Activated T-helper 1 cell treated with Interleukin-2 at 50 U/mL for 16 hours (primary cell): Measurements from ENCODE around the gene ZYG11B.
"Not testable (repeated sequence)": the region's sequence is repeated elsewhere in the genome, so short reads cannot be mapped to it uniquely, and the experiment has no call there.

Experiments
- DNase-seq: peaks from one replicate; pipeline ENCODE4 v3.0.0-alpha.2; 2020; ENCODE audit warnings: low read depth

Gene ZYG11B

DNA sequence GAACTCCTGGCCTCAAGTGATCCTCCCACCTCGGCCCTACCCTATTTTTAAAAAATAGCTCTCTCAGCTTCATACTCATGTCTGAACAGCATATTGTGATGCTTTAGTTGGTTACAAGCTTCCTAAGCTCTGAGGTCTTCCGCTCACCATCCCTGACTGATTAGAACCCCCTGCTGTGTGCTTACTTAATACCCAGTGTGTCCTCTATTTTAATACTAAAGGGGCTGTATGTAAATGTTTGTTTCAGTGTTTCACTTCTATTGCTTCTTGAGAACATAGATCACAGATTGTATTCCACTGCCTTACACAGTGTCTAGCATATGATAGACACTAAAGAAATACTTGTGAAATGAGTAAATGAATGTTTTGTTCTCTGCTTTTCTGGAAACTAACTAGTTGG, 29.8 kb downstream of the ZYG11B start:
- DNase-seq: no peak

DNA sequence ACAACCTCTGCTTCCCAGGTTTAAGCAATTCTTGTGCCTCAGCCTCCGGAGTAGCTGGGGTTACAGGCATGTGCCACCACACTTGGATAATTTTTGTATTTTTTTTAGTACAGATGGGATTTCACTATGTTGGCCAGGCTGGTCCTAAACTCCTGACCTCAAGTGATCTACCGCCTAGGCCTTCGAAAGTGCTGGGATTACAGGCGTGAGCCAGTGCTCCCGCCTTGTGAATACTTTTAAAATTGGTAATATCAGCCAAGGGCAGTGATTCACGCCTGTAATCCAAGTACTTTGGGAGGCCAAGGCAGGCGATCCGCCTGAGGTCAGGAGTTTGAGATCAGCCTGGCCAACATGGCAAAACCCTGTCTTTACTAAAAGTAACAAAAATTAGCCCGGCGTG, 33.7 kb downstream of the ZYG11B start:
- DNase-seq: no peak

DNA sequence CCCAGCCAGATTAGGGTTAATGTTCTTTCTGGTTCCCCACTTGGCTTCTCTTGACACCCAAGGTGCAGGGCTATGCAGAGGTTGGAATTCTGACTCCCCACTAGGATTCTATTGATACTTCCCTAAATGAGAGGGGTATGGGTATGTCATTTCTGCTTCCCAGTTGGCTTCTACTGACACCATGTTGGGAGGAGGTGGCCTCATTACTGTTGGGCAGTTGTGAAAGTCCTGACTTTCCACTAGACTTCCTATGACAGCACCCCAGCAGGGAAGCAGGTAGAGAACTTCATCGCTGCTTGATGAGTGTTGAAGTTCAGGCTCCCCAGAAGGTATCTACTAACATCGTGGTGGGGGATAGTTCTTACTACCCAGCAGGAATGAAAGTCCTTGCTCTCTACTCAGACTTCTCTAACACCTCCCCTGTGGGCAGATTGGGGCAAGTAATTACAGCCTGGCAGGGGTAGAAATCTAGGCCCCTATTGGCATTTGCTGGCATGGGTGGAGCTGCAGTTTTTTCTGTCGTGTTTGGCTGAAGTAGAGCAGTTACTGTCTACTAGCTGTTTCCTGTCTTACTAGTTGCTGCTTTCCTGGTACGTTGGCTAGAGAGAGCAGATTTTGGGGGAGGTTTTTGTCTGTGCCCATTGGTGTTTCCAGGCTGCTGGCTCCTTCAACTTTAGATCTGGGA, 41.5 kb downstream of the ZYG11B start:
- DNase-seq: no peak

DNA sequence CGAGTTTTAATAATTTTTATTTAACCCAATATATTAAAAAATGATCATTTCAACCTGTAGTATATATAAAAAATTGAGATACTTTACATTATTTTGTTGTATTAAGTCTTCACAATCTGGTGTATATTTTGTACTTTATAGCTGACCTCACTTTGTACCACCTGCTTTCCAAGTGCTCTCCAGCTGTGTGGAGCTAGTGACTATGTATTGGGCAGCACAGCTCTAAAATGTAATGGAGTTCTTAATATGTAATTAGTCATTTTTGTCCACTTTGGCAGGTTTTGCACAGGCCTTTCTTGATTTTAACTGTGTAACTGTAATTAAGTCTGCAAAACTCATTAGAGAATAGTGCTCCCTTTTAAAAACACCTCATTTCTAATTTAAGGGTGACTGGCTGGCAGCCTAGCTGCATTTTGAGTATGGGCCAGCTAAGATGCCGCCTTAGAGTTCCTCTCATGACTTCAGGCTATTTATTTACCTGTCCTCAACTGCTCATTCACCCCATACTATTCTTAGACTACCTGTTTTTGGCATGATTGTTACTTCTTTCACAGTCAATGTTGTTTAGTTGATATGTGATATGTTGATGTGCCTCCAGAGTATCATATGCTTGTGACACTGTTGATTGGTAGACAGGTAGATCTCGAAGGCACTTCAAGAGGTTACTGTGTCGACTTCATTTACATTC, 43.2 kb downstream of the ZYG11B start:
- DNase-seq: no peak

DNA sequence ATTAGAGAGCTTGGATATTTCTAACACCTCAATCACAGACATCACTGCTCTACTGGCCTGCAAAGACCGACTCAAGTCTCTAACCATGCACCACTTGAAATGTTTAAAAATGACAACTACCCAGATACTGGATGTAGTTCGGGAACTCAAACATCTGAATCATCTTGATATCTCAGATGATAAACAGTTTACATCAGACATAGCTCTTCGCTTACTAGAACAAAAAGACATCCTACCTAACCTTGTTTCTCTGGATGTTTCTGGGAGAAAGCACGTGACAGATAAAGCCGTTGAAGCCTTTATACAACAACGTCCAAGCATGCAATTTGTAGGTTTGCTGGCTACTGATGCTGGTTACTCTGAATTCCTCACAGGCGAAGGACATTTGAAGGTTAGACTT, 45.1 kb downstream of the ZYG11B start:
- DNase-seq: no peak

DNA sequence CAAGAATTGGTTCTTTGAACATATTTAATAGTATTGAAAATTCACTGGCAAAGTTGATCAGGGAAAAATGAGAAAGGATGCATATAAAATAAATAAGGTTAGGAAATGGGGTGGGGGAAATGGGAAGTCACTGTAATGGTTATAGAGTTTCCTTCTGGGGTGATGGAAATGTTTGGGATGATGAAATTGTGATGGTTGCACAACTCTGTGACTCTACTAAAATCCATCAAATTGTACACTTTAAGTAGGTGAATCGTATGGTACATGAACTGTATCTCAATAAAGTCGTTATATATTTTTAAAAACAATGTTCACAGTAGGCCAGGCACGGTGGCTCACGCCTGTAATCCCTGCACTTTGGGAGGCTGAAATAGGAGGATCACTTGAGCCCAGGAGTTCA, 59.9 kb downstream of the ZYG11B start:
- no peak for DNase-seq

DNA sequence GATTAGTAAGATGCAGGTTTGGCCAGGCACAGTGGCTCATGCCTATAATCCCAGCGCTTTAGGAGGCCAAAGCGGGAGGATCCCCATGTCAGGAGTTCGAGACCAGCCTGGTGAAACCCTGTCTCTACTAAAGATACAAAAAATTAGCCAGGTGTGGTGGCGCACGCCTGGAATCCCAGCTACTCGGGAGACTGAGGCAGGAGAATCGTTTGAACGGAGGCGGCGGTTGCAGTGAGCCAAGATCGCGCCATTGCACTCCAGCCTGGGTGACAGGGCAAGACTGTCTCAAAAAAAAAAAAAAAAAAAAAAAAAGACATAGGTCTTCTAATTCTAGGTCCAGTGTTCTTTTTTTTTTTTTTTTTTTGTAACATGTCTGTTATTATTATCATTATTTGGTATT, 64.2 kb downstream of the ZYG11B start:
- not testable (repeated sequence) for DNase-seq

DNA sequence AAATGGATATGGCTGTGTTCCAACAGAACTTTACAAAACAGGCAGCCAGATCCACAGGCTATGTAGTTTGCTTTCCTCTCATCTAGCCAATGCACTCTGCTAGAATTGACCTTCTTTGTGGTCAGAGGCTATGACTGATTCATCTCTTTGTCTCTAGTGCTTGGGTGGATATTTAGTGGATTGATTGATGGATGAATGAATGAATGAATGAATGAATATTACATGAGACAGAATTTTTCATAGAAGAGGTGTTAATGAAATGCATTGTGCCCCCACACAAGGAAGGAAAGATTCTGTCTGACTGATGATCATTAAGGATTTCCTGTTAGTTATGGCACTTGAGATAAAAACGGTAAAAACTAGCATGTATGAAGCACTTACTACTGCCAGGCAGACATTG, 65.8 kb downstream of the ZYG11B start:
- DNase-seq: no peak

DNA sequence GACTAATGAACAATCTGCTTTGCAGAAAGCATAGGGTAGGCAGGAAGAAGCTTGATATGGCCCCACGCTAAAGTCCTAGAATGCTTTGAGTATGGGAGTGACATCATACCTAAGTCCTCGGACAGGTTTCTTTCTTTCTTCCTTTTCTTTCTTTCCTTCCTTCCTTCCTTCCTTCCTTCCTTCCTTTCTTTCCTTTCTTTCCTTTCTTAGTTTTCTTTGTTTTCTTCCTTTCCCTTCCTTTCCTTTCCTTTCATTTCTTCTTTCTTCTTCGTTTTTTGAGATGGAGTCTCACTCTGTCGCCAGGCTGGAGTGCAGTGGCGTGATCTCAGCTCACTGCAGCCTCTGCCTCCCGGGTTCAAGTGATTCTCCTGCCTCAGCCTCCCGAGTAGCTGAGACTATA, 67.5 kb downstream of the ZYG11B start:
- not testable (repeated sequence) for DNase-seq

DNA sequence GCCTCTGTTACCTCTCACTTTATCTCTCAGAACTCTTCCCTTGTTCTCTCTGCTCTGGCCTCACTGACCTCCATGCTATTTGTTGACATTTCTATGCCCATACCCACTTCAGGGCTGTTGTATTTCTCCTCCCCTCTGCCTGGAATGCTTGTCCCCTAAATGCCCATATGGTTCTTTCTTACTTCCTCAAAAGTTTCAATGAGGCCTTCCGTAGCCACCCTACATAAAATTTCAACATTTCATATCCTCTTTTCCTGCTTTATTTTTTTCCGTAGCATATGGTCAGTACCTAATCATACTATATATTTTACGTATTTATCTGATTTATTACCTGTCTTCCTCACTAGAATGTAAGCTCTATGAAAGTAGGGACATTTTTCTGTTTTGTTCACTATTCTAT, 69.2 kb downstream of the ZYG11B start:
- DNase-seq: no peak

DNA sequence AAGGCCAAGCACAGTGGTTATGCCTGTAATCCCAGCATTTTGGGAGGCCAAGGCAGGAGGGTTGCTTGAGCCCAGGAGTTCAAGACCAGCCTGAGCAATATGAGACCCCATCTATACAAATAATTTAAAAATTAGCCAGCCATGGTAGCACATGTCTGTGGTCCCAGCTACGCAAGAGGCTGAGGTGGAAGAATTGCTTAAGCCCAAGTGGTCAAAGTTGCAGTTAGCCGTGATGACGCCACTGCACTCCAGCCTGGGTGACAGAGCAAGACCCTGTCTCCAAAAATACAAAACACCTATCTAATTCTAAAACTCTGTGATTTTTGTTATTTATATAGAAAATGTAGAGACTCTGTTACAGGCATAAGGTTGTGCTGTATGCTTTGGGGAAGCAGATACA, 72.1 kb downstream of the ZYG11B start:
- DNase-seq: no peak

DNA sequence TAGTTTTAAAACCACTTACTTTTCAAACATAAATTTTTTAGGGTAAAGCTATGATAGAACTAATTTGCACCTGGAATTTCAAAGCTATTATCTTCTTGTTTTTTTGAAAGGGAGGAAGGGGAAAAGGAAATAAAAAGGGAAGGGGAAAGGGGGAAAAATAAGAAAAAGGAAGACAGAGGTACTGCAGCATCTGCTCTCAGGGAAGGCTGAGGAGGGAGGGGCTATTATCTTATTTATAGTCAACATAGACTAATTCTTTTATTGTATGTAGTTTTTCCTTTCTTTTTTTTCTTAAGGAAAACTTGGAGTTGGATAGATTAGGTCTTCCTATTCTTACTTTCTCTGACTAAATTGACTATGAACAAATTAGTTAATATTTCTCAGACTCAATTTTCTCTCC, 74.8 kb downstream of the ZYG11B start:
- no peak for DNase-seq

DNA sequence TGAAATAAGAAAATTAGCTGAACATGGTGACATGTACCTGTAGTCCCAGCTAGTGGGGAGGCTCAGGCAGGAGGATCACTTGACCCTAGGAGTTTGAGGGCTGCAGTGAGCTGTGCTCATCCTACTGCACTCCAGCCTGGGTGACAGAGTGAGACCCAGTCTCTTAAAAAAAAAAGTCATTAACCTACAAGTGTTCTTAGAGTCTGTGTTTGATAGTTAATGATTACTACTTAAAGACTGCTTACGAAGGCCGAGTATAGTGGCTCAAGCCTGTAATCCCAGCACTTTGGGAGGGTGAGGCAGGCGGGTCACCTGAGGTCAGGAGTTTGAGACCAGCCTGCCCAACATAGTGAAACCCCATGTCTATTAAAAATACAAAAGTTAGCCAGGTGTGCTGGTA, 77.8 kb downstream of the ZYG11B start:
- not testable (repeated sequence) for DNase-seq

DNA sequence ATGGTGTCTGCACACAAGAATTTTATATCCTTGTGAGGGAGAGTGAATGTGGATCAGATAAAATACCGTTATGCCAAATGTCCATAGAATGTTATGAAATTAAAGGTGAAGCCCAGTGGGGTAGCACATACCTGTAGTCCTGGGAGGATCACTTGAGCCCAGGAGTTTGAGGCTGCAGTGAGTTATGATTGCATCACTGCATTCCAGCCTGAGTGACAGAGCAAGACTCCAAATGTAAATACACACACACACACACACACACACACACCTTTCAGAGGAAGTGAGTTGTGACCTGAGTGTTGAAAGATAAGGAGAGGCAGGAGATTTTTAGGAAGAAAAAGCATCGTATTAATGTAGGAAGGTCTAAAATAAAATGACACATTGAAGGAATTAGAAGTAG, 88.2 kb downstream of the ZYG11B start:
- DNase-seq: no peak

DNA sequence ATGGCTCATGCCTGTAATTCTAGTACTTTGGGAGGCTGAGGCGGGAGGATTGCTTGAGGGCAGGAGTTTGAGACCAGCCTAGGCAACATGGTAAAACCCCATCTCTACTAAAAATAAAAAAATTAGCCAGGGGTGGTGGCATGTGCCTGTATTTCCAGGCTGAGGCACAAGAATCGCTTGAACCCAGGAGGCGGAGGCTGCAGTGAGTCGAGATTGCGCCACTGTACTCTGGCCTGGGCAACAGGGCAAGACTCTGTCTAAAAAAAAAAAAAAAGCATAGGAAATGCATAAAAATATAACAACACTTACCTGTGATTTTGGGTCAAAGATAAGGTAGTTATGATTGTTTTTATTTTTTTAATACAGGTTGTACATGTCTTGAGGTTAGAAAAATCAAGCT, 94.6 kb downstream of the ZYG11B start:
- not testable (repeated sequence) for DNase-seq

DNA sequence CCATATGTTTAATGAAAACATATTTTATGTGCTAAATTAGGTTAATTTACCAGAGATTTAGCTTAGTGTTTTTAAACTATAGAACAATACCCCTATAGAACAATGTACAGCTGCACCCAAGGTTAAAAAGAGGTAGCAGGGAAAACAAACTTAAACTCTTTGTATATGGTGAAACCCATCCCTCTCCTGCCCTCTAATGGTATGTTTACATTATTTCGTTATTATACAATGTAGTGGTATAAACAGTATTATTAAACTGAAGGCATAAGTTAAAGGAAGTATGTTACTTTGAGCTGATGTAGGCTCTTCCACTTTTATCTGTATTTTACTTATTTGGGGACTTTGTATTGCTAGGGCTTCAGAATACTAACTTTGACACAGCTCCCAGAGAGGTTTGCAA, 99.6 kb downstream of the ZYG11B start:
- DNase-seq: no peak

DNA sequence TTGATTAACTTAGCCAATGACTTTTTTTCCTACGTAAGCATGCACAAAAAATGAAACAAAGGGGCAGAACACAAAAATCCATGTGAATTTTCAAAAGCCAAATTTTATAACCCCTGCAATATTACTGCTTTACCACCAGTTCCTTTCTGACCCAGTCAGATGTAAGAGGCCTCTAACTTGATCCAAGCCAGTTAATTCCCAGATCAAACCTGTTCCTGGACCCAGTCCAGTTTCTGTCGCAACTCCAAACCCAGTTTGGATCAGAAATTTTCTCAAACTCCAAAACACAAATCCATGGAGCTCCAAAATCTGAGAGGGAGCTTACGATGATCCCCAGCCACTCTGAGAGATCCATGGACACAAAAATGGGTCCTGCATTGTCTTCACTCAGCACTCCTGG, 108.5 kb downstream of the ZYG11B start:
- DNase-seq: no peak

DNA sequence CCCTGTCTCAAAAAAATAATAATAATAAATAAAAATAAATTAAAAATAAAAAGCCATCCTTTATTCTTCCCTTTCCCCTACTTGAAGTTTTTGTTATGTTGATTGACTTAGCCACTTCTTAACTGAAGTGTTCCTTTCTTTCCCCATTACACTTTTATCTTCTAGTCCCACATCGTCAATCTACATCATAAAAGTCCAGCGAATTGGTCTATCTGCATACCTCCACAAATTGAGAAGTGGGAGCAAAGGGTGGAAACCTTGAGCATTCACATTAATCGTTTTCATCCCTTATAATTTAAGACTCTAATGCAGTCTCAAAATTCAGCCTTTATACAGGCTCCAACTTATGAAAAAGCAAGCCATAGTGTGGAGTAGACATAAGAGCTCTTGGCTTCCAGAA, 109.8 kb downstream of the ZYG11B start:
- no peak for DNase-seq

DNA sequence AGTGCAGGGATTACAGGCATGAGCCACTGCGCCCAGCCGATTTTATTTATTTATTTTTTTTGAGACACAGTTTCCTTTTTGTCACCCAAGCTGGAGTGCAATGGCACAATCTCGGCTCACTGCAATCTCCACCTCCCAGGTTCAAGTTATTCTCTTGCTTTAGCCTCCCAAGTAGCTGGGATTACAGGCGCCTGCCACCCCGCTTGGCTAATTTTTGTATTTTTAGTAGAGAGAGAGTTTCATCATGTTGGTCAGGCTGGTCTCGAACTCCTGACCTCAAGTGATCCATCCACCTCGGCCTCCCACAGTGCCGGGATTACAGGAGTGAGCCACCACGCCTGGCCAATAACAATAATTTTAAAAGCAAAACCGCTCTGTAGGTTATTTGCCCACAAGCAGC, 112.9 kb downstream of the ZYG11B start:
- DNase-seq: not testable (repeated sequence)

DNA sequence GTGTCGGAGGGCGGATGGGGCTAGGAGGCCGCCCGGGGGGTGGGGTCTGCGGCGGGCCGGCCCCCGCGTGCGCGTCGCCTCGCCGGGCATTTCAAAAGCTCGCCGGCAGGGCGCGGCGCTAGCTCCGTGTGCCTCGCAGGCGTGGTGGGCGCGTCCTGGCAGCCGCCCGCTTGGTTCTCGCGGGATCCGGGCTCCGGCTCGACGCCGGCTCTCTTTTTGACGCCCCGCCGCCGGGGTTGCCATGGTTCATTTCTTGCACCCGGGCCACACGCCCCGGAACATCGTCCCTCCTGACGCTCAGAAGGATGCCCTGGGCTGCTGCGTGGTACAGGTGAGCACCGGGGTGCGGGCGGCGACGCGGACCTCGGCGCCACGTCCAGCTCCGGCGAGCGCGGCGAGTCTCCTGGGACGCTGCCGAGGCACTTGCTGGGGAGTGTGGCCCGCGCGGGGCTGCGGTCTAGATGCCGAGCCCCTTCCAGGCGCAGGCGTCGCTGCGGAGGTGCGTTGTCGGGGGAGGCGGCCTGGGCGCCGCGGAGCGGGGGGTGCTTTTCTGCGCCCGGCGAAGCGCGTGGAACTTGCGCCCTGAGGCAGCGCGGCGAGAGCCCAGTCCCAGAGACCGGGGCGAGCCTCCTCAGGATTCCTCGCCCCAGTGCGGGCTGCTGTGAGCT, 116.5 kb downstream of the ZYG11B start, which contains the start of gene ZYG11A:
ZYG11A (plus strand) TSS at position 118 of the 668 bp plus-strand sequence; CDS start at position 242, 124 bp downstream.
- peak; percentile 59 for DNase-seq

DNA sequence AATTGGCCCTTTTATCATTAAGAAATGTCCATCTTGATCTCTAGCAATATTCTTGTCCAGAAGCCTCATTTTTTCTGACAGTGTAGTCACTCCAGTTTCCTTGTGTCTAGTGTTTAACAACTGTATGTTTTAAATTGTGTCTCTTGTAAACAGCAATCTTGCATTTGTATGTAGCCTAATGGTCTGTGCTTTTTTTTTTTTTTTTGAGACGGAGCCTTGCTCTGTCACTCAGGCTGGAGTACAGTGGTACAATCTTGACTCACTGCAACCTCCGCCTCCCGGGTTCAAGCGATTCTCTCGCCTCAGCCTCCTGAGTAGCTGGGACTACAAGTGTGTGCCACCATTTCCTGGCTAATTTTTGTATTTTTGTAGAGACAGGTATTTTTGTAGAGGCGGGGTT, 118.9 kb downstream of the ZYG11B start:
- not testable (repeated sequence) for DNase-seq

DNA sequence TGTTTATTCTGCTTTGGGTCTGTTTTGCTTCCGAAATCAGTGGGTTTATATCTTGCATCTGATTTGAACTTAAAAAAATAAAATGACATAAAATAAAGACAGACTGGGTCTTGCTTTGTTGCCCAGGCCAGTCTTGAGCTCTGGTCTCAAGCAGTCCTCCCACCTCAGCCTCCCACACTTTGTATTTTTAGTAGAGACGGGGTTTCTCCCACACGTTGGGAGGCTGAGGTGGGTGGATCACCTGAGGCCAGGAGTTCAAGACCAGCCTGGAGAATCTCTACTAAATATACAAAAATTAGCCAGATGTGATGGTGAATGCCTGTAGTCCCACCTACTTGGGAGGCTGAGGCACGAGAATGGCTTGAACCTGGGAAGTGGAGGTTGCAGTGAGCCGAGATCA, 122.2 kb downstream of the ZYG11B start:
- no peak for DNase-seq

DNA sequence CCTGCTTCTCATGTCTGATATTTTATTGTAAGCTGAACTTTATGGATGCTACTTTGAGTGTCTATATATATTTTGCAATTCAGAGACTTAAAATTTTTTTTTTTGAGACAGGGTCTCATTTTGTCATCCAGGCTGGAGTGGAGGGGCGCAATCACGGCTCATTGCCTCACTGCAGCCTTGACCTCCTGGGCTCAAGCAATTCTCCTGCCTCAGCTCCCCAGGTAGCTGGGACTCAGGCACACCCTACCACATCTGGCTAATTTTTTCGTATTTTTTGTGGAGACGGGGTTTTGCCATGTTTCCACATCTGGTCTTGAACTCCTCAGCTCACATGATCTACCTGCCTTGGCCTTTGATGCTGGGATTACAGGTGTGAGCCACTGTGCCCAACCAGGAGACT, 124.7 kb downstream of the ZYG11B start:
- no peak for DNase-seq
